Jurkat, Clone E6-1 (cell line): ENCODE results near the gene MLLT11.
A peak's percentile ranks its signal among the peaks of the same experiment; 100 is the strongest.
"Not testable (repeated sequence)": the region's sequence is repeated elsewhere in the genome, so short reads cannot be mapped to it uniquely, and the experiment has no call there.

Experiments used
- DNase-seq: peaks from one replicate; pipeline ENCODE4 v3.0.0-alpha.2; 2011; ENCODE audit warnings: low read depth, low spot score
- H3K4me3 ChIP-seq: 2 replicates; pipeline ENCODE4 v1.5.1; 2011; ENCODE audit warnings: mild to moderate bottlenecking, low read length, control low read depth, moderate library complexity

MLLT11 gene

DNA sequence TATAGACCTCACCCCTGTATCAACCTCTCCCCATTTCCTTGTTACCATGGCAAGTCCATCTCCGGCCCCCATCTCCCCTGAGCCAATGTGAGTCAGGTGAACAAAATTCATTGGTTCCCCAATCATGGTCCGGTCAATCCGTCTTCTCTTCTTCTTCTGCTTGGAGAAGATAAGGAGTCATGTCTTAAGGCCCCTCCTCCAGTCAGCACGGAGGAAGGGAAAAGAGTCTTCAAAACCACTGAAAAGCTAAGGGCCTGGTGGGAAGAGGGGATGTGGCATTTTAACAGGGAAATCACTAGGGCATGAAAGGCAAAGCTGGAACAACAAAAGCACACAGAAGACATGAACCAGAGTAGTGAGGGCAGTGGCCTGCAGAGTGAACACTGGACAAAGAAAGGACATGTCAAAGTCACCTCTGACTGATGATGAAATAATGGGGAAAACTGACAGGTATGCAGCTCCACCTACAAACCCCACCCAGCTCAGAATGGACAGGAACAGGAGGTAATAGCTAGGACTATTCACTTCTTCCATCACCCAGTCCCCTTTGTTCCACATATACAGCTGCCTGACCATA lies 5.1 kb upstream of the MLLT11 start:
- DNase-seq, result no peak
- no peak overlapping the region for H3K4me3 ChIP-seq

DNA sequence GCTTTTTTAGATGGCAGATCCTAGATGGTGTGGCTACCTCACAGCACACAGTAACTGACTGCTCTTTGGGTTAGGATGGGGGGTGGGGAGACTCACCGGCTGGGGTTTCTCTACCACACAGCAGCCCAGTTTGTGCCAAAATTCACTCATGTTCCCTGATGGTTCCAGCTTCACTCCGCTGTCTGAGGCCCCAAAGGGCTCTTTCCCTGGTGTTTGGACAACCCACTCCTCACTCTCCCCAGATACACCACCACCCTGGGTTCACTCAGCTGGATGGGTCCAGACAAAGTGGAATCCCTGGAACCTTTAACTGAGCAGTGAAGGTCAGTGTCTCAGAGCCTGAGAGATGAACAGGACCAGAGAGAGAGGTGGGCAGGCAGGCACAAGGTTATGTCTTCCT lies 4.6 kb upstream of the MLLT11 start:
- no peak for DNase-seq
- H3K4me3 ChIP-seq, result no peak overlapping the region

DNA sequence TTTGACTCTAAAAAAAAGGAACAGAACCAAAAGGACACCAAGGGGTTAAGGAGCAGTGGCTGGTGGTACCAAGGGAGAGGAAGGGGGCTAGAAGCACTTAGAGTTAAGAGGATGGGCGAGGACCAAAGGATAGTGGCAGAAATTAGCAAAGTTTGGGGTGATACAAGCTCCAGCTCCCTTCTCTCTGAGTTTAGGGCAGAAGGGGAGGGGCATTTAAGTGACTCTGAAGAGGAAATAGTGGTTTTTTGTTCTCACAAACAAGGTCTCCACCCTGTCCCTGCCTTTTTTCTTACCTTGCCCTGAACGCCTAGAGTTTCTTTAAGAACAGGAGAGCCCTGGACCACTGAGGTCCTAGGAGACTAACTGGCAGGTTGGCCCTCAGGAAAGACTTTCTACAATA lies 4.0 kb upstream of the MLLT11 start:
- peak overlapping the region; percentile 13; the same call in 1 of the 2 replicates for H3K4me3 ChIP-seq
- DNase-seq, result peak; percentile 57

DNA sequence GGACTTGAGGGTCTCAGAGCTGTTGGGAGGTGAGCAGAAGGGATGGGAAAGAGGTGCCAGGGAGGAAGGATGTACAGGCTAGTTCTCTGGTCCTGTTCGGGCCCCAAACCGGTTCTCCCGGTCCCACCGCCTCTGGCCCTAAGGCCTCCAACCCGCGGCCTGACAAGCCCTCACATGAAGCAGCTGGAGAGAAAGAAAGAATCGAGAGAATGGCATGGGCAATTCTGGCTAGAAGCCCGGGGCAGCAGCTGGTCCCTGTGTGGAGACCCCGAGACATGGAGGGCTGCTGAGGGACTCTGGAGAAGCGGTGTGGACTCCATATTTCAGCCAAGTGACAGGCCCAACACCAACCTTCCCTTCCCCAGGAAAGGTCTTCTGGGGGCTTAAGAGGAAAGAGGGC lies 1.5 kb upstream of the MLLT11 start:
- H3K4me3 ChIP-seq, result peak overlapping the region; percentile 98
- DNase-seq, result no peak

DNA sequence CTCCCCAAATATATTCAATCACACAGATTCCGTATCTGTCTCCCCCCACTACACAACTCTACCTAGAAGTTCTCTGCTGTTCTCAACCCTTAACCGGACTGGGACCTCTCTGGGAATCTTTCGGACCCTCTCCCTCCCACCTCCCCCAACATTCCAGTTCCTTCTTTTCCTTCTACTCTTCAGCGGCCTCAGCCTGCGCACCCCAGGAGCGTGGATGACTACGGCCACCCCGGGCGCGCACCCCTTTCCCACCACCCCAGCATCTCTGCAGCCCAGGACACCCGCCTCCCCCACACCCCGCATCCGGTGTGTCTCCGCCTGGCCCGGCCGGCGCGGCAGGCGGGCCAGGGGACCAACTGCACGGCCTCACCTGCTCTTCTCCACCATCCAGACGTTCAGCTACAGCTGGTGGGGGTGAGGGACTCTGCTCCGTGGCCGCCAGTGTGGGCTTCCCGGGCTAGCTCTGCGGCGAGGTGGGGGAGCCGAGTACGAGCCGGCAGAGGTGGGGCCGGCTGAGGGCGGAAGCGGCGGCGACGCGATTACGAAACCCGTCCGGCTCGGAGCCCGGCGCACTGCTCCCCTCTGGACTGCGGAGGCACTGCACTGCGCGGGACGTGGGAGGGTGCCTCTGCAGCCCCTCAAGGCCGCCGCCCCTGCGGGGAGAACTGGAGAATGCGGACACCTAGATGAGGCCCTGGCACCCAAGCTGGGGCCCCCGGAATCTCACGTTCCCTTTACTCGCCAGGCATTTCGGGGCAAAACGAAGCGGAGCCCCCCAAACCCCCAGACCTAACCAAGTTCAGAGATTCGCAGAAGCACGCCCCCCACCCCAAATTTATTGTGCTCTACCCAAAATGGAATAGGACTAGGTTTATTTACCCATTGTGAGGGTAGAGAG lies 839 bp upstream of the MLLT11 start, which contains the start of gene CDC42SE1:
Gene CDC42SE1, minus strand, starts transcription at position 514 of the 898 bp plus-strand sequence. CDS start 3,892 bp downstream, outside the sequence.
- H3K4me3 ChIP-seq, result peak within 1 kb of the TSS; percentile 98
- peak; percentile 84 for DNase-seq

DNA sequence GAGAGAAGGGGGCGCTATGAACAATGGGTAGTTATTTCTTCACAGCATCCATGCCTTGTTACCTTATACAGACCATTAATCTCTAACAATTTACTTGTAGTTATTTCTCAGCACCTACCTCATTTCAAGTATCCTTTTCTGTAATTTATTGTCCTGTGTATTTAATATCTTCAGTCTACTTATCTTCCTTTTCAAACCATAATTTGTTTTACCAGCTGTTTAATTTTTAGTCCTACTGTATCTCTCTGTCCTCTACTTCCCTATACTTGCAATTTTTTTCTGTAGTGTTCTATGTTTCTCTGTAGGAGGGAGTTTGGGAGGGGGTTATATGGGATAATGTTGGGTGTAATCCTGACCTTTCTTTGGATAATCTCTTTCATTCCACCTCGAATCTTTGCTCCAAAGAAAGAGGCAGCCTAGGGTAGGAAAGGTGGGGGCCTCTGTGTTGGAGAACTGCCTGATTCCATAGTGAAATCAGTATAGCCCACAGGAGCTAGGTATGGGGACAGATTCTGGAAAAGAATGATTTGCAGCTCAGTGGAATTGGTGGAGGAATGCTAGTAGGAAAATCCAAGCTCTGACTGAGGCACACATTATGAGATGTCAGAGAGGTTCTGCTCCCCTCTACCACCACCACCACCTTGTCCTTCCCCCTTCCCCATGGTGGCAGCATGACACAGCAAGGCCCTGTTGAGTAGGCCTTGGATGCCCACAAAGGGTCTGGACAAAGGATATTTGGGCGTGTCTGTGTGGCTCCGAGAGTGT lies 642 bp downstream of the MLLT11 start:
- H3K4me3 ChIP-seq, result peak overlapping the region; percentile 98

DNA sequence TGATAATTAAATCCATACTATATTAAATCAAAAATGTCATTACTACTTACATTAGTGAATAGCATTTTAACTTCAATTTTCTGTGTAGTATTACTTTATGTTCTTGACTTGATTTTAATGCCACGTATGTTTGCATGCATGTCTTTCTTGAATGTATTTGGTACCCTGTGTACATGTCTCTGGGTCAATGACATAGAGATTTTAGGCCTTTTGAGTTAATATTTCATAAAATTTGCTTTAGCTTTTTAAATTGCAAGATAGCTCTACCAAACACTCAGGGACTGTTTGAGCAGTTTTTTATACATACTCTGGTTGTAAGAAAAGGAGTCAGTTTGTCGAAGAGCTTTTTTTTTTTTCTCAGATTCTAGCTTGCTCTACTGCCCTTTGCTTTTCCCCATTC lies 1.5 kb downstream of the MLLT11 start:
- H3K4me3 ChIP-seq, result peak overlapping the region; percentile 98
- no peak for DNase-seq

More for the DNA sequence above, 642 bp downstream of the MLLT11 start:
- DNase-seq, result no peak

DNA sequence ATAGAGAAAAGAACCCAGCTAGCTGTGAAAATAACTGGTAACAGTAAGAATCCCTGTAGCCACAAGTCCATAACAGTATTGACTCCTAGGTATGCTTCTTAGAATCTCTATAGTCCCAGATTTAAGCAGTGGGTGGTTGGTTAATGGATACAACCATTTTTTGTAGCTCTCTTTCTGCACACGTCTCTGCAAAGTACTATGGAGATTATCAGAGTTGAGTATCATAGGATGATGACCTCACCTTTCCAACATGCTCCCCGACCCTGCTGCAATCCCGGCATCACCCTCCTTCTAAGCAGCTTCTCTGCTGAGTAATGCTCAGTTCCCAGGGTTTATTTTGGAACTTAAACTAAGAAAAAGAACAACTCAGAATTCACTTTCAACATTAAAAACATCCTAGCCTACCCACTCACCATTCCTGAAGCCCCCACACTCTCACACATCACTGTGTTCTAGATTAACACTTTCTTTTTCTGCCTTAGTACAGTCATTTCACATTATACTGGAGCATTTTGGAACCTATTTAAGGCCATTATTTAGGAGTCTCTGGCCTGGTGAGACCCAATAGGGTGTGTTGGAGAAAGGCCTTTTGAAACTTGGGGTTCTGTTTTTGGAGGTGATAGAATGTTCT lies 2.7 kb downstream of the MLLT11 start:
- H3K4me3 ChIP-seq, result no peak overlapping the region
- no peak for DNase-seq

DNA sequence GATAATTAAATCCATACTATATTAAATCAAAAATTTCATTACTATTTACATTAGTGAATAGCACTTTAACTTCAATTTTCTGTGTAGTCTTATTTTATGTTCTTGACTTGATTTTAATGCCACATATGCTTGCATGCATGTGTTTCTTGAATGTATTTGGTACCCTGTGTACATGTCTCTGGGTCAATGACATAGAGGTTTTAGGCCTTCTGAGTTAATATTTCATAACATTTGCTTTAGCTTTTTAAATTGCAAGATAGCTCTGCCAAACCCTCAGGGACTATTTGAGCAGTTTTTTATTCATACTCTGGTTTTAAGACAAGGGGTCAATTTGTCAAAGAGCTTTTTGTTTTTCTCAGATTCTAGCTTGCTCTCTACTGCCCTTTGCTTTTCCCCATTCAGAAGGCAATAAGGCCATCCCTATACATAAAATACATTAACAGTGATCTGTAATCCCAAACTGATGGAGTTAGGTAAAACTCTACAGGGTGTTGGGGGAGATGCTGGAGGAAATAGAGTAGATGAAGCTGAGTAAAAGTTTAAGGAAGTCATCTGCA lies 5.0 kb downstream of the MLLT11 start:
- no peak for DNase-seq

DNA sequence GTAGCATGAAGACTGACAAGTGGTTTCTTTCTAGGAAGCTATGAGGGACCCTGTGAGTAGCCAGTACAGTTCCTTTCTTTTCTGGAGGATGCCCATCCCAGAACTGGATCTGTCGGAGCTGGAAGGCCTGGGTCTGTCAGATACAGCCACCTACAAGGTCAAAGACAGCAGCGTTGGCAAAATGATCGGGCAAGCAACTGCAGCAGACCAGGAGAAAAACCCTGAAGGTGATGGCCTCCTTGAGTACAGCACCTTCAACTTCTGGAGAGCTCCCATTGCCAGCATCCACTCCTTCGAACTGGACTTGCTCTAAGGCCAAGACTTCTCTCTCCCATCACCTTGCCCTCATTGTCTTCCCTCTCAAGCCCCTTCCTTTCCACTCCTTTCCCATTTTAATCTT lies 7.0 kb downstream of the MLLT11 start:
- H3K4me3 ChIP-seq, result no peak overlapping the region
- no peak for DNase-seq

More for the DNA sequence above, 5.0 kb downstream of the MLLT11 start:
- H3K4me3 ChIP-seq, result no peak overlapping the region

DNA sequence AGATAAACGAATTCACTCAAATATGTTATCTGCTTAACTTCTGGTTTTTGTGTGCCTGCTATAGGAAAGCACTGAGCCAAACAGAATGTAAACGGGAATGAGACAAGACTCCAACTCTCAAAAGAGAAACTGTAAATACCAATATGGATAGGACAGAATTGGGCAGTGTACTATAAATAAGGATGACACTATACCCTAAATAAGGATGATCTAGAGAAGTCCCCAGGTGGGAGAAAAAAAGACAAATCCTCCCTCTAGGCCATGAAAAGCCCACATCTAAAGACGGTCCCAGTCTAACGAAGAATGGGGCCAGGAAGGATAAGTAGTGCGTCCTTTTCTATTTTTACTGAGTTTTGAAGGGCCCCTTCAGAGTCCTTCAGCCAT lies 8.9 kb downstream of the MLLT11 start:
- no peak for DNase-seq
- H3K4me3 ChIP-seq, result no peak overlapping the region

DNA sequence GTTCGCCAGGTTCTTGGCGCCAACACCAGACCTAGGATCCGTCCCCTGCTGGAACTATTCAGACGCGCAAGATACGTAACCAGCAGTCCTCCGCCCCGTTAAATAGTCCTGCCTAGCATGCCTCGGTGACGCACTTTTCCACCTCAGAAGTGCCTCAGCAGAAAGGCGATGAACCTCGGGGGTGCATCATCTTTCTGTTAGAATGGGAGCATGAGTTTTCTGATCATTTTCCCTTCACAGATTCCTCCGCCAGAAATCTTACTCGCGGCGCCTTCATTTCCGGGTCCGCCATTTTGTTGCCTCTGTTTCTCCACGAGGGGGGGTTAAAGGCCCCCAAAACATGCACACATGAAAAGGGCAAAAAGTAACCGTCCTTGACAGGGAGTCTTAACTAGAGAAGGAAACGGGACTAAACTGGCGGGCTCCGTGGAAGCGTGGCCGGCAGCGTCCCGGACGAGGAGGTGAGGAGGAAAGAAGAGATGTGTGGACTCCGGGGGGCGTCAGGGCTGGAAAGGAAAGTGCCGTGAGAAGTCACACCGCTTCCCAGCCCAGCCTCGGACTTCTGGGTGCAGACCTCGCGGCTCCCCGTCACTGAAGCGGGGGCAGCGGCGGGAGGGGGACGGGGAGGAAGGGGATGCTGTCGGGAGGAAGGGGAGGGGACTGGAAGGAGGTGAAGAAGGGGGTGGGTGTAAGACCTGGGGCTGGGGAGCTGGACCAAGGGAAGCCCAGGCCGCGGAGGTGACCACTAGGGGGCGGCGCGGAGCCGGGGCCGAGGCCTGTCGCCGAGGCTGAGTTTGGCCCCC lies 10.5 kb downstream of the MLLT11 start, which contains the start of gene GABPB2:
Gene GABPB2, plus strand, starts transcription at position 288 of the 803 bp plus-strand sequence. CDS start 17,429 bp downstream, outside the sequence.
- peak; percentile 96 for DNase-seq
- peak within 1 kb of the TSS; percentile 95 for H3K4me3 ChIP-seq

DNA sequence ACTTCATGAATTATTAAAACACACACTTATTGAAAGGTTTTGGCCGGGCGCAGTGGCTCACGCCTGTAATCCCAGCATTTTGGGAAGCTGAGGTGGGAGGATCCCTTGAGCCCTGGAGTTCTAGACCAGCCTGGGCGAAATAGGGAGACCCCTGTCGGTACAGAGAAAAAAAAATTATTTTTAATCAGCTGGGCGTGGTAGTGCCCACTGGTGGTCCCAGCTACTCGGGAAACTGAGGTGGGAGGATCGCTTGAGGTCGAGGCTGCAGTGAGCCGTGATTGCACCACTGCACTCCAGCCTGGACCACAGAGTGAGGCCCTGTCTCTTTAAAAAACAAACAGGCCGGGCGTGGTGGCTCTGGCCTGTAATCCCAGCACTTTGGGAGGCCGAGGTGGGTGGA lies 12.0 kb downstream of the MLLT11 start:
- no peak overlapping the region for H3K4me3 ChIP-seq
- no peak for DNase-seq

DNA sequence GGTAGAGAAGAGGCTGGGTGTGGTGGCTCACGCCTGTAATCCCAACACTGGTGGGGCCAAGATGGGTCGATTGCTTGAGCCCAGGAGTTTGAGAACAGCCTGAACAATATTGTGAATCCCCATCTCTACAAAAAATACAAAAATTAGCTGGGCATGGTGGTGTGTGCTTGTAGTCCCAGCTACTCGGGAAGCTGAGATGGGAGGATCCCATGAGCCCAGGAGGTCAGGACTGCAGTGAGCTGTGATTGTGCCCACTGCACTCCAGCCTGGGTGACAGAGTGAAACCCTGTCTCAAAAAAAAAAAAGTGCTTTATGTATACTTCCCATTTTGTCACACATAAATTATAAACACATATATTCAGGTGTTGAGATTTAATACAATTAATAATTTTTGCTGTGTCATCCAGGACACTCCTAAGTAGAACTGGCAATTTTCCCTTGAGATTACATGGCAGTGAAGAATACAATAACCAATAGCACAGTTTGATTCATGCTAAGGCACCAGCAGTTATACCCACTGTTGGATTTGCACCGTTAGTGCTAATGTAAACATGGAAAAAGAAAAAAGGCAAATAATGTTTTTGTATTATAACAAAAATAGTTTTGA lies 25.9 kb downstream of the MLLT11 start:
- no peak for DNase-seq
- no peak overlapping the region for H3K4me3 ChIP-seq

DNA sequence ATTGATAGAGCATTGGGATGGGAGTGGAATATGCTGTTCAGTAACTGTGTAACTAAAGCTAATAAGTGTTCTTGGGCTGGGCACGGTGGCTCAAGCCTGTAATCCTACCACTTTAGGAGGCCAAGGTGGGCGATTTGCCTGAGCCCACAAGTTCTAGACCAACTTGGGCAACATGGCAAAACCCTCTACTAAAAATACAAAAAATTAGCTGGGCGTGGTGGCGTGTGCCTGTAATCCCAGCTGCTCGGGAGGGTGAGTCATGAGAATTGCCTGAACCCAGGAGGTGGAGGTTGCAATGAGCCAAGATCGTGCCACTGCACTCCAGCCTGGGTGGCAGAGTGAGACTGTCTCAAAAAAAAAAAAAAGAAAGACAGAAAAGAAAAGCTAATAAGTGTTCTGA lies 37.2 kb downstream of the MLLT11 start:
- not testable (repeated sequence) for DNase-seq, H3K4me3 ChIP-seq

DNA sequence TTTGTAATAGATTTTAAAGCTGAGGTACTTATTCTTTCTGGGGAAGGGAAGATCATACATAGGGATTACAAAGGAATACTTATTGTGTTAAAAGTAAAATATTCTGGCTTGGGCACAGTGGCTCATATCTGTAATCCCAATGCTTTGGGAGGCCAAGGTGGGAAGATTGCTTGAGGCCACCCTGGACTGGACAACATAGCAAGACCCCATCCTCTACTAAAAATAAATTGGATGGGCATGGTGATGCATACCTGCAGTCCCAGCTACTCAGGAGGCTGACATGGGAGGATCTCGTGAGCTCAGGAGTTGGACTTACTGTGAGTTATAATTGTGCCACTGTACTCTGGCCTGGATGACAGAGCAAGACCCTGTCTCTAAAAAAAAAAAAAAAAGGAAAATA lies 37.9 kb downstream of the MLLT11 start:
- H3K4me3 ChIP-seq, result no peak overlapping the region
- DNase-seq, result no peak

DNA sequence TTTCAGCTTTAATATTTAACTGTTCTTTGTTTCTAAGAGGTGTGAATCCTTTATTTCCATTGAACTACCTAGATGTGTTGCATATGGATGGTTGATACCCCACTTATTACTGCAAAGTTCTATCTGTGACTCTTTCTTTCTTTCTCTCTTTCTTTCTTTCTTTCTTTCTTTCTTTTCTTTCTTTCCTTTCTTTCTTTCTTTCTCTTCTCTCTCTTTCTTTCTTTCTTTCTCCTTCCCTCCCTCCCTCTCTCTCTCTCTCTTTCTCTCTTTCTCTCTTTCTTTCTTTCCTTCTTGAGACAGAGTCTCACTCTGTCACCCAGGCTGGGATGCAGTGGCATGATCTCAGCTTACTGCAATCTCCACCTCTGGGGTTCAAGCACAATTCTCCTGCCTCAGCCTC lies 44.4 kb downstream of the MLLT11 start:
- H3K4me3 ChIP-seq, result no peak overlapping the region
- no peak for DNase-seq

DNA sequence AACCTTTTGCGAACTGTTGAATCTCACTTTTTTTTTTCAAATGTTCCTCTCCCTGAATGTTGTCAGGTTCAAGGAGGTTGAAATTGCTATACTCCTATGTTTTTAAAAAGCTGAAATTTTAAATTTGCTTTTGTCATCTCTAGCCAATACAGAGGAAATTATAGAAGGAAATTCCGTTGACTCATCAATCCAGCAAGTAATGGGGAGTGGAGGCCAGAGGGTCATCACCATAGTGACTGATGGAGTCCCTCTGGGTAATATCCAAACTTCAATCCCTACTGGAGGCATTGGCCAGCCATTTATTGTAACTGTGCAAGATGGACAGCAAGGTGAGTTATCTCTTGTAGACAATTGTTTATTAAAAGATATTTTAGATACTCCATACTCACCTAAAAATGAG lies 46.7 kb downstream of the MLLT11 start:
- H3K4me3 ChIP-seq, result no peak overlapping the region
- DNase-seq, result no peak
